ENCODE results near the gene ARRB1.
A peak's percentile ranks its signal among the peaks of the same experiment; 100 is the strongest.

ARRB1 gene

DNA sequence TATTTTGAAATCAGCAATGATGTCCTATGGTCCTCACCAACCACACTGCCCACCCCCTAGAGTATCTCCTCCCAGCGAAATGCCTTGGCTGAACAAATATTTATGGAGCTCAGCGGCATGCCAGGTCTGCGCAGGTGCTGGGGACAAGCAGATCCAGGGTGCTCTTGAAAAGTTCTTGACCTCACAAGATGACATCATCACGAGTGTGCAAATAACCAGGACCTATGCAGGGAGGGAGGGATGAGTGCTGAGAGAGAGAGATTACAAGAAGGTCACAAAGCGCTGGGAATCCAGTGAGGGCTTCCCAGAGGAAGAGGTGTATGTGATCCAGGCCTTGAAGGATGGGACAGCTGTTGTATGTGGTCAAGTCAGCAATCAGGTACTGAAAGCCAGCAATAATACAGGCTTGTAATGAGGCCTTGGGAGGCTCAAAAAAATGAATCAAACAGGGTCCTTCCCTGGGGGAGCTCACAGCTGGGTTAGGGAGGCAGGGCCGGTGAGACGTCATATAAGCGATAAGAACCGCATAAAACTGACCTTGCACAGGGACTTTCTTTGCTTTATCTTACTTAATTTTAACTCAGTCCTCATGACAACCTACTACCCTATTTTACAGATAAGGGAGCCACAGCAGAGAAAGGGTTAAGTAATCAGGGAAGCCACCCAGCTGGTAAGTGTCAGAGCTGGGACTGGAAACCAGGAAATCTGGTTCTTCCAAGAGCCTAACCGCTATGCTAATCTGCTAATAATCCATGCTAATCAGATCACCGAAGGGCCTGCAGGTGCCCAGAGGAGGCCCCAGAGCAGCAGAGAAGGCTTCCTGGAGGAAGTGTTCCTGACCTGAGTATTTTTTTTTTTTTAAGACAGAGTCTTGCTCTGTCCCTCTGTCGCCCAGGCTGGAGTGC, 8.2 kb downstream of the ARRB1 start:
- no peak overlapping the region for H3K4me3 ChIP-seq (ENCODE audit: control insufficient read depth, low read depth, low read length)
- peak; percentile 66 for DNase-seq (ENCODE audit: low read depth)
- TF ChIP-seq, protein P1, sequence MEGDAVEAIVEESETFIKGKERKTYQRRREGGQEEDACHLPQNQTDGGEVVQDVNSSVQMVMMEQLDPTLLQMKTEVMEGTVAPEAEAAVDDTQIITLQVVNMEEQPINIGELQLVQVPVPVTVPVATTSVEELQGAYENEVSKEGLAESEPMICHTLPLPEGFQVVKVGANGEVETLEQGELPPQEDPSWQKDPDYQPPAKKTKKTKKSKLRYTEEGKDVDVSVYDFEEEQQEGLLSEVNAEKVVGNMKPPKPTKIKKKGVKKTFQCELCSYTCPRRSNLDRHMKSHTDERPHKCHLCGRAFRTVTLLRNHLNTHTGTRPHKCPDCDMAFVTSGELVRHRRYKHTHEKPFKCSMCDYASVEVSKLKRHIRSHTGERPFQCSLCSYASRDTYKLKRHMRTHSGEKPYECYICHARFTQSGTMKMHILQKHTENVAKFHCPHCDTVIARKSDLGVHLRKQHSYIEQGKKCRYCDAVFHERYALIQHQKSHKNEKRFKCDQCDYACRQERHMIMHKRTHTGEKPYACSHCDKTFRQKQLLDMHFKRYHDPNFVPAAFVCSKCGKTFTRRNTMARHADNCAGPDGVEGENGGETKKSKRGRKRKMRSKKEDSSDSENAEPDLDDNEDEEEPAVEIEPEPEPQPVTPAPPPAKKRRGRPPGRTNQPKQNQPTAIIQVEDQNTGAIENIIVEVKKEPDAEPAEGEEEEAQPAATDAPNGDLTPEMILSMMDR (conservative IDR thresholded peaks at IDR 0.05; ENCODE audit: control insufficient read depth, insufficient read depth, low read depth, low read length): no peak

GRCh38 chr11:75342231-75342918, 9.1 kb downstream of the ARRB1 start:
- TF ChIP-seq, protein P1 (conservative IDR thresholded peaks at IDR 0.05; ENCODE audit: control insufficient read depth, insufficient read depth, low read depth, low read length): no peak
- H3K4me3 ChIP-seq (ENCODE audit: control insufficient read depth, low read depth, low read length): no peak overlapping the region
- DNase-seq (ENCODE audit: low read depth): no peak

- DNase-seq (ENCODE audit: low read depth): no peak
- H3K4me3 ChIP-seq (ENCODE audit: control insufficient read depth, low read depth, low read length): no peak overlapping the region
- TF ChIP-seq, protein P1 (conservative IDR thresholded peaks at IDR 0.05; ENCODE audit: control insufficient read depth, insufficient read depth, low read depth, low read length): no peak
Observed at GRCh38 chr11:75341612-75342011, 9.8 kb downstream of the ARRB1 start.

GRCh38 chr11:75339685-75340409, 11.6 kb downstream of the ARRB1 start:
- no peak for DNase-seq (ENCODE audit: low read depth)
- TF ChIP-seq, protein P1 (conservative IDR thresholded peaks at IDR 0.05; ENCODE audit: control insufficient read depth, insufficient read depth, low read depth, low read length): no peak
- no peak overlapping the region for H3K4me3 ChIP-seq (ENCODE audit: control insufficient read depth, low read depth, low read length)

- H3K4me3 ChIP-seq (ENCODE audit: control insufficient read depth, low read depth, low read length): no peak overlapping the region
- peak; percentile 62 for DNase-seq (ENCODE audit: low read depth)
- TF ChIP-seq, protein P1 (conservative IDR thresholded peaks at IDR 0.05; ENCODE audit: control insufficient read depth, insufficient read depth, low read depth, low read length): no peak
Observed at GRCh38 chr11:75338516-75339208, 12.8 kb downstream of the ARRB1 start.

DNA sequence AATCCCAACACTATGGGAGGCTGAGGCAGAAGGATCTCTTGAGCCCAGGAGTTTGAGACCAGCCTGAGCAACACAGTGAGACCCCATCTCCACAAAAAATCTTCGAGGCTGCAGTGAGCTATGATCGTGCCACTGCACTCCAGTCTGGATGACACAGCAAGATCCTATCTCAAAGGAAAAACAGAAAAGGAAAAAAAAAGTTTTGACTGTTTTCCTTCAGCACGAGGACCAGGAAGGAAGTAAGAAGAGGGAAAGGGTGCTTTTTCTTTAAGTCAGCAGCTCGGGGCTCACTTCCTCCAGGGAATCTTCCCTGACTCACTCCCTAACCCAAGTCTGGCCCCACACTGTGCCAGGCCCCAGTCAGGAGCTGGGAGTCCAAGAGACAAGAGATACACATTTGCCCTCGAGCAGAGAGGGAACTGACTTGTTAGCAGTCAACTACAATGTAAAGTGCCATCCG, 14.2 kb downstream of the ARRB1 start:
- DNase-seq (ENCODE audit: low read depth): peak; percentile 73
- TF ChIP-seq, protein P1 (conservative IDR thresholded peaks at IDR 0.05; ENCODE audit: control insufficient read depth, insufficient read depth, low read depth, low read length): no peak
- H3K4me3 ChIP-seq (ENCODE audit: control insufficient read depth, low read depth, low read length): no peak overlapping the region

Data from fibroblast of mammary gland (primary cell).